RWPE2 (cell line): Measurements from ENCODE around the gene PIM3.
A peak's percentile ranks its signal among the peaks of the same experiment; 100 is the strongest.

Experiments used
- ATAC-seq: fragments of 200-7000 bp; cut with Tn5 transposase; 3 replicates; pipeline ENCODE4 v1.9.1; 2021; ENCODE audit warnings: low read depth
- DNase-seq: peaks from one replicate; pipeline ENCODE4 v3.0.0-alpha.2; 2020; ENCODE audit warnings: low spot score
- H3K27ac ChIP-seq: fragments of 450-650 bp; 2 replicates; pipeline ENCODE4 v1.5.1; 2017; ENCODE audit warnings: mild to moderate bottlenecking; ENCODE audit not compliant: poor library complexity, severe bottlenecking
- H3K27me3 ChIP-seq: fragments of 250-450 bp; sonication (Bioruptor Pico); 2 replicates; pipeline ENCODE4 v1.5.1; 2021; ENCODE audit warnings: mild to moderate bottlenecking, moderate library complexity; ENCODE audit not compliant: insufficient read depth, poor library complexity, severe bottlenecking
- H3K36me3 ChIP-seq: fragments of 250-450 bp; sonication (Bioruptor Pico); 2 replicates; pipeline ENCODE4 v1.5.1; 2020; ENCODE audit warnings: low read depth, mild to moderate bottlenecking, moderate library complexity
- H3K4me1 ChIP-seq: fragments of 250-450 bp; sonication (Bioruptor Pico); 2 replicates; pipeline ENCODE4 v1.5.1; 2021; ENCODE audit warnings: mild to moderate bottlenecking, moderate library complexity; ENCODE audit not compliant: insufficient read depth, poor library complexity, severe bottlenecking
- H3K4me3 ChIP-seq: fragments of 250-450 bp; sonication (Bioruptor Pico); 2 replicates; pipeline ENCODE4 v1.5.1; 2021; ENCODE audit warnings: mild to moderate bottlenecking, moderate library complexity; ENCODE audit not compliant: severe bottlenecking
- H3K9me3 ChIP-seq: fragments of 250-450 bp; sonication (Bioruptor Pico); 2 replicates; pipeline ENCODE4 v1.5.1; 2021; ENCODE audit warnings: mild to moderate bottlenecking, moderate library complexity; ENCODE audit not compliant: severe bottlenecking
- CTCF ChIP-seq: fragments of 450-650 bp; IDR thresholded peaks from one replicate; pipeline ENCODE4 v1.5.1; 2017; ENCODE audit warnings: mild to moderate bottlenecking, moderate library complexity; ENCODE audit not compliant: poor library complexity, severe bottlenecking

The PIM3 gene

GRCh38 chr22:49914256-49914655 lies 46.3 kb upstream of the PIM3 start:
- no peaks in the 10 kb centered on the region for H3K9me3 ChIP-seq
- H3K4me3 ChIP-seq, result no peak overlapping the region
- H3K27ac ChIP-seq, result no peak overlapping the region
- TF ChIP-seq CTCF, result no peak
- no peaks in the 10 kb centered on the region for H3K4me1 ChIP-seq
- no peaks in the 10 kb centered on the region for H3K27me3 ChIP-seq
- ATAC-seq, result no peak
- peaks cover 62% of the 10 kb centered on the region for H3K36me3 ChIP-seq
- DNase-seq, result peak; percentile 42

- H3K9me3 ChIP-seq, result no peaks in the 10 kb centered on the region
- H3K4me3 ChIP-seq, result no peak overlapping the region
Observed at GRCh38 chr22:49915610-49916009, 45.0 kb upstream of the PIM3 start.

GRCh38 chr22:49916831-49917230 lies 43.7 kb upstream of the PIM3 start:
- H3K4me1 ChIP-seq, result no peaks in the 10 kb centered on the region
- H3K27me3 ChIP-seq, result no peaks in the 10 kb centered on the region
- no peak for TF ChIP-seq CTCF
- peak overlapping the region; percentile 81 for H3K4me3 ChIP-seq
- H3K27ac ChIP-seq, result no peak overlapping the region
- H3K9me3 ChIP-seq, result no peaks in the 10 kb centered on the region
- DNase-seq (no peak), ATAC-seq (no peak)
- H3K36me3 ChIP-seq, result peaks cover 55% of the 10 kb centered on the region

More at GRCh38 chr22:49915610-49916009, 45.0 kb upstream of the PIM3 start:
- TF ChIP-seq CTCF, result no peak
- no peak overlapping the region for H3K27ac ChIP-seq
- no peaks in the 10 kb centered on the region for H3K27me3 ChIP-seq
- peaks cover 55% of the 10 kb centered on the region for H3K36me3 ChIP-seq
- DNase-seq (no peak), ATAC-seq (no peak)
- no peaks in the 10 kb centered on the region for H3K4me1 ChIP-seq

GRCh38 chr22:49917974-49918910 lies 42.3 kb upstream of the PIM3 start, which contains the start of the genes ALG12 and CRELD2:
TSS of gene ALG12 (minus strand) at chr22:49918438. CDS start at chr22:49913765, 4,673 bp downstream.
TSS of gene CRELD2 (plus strand) at chr22:49918634. CDS start at chr22:49918770, 136 bp downstream.
- peak within 1 kb of the TSS; percentile 75 for H3K27ac ChIP-seq
- peak; percentile 96 for DNase-seq
- peak; percentile 95 for ATAC-seq
- no peaks in the 10 kb centered on the region for H3K27me3 ChIP-seq
- no peaks in the 10 kb centered on the region for H3K4me1 ChIP-seq
- no peak for TF ChIP-seq CTCF
- H3K9me3 ChIP-seq, result no peaks in the 10 kb centered on the region
- peaks cover 45% of the 10 kb centered on the region for H3K36me3 ChIP-seq
- peak within 1 kb of the TSS; percentile 81 for H3K4me3 ChIP-seq
